ENCODE data around the gene CCDC89.

CCDC89 gene

DNA sequence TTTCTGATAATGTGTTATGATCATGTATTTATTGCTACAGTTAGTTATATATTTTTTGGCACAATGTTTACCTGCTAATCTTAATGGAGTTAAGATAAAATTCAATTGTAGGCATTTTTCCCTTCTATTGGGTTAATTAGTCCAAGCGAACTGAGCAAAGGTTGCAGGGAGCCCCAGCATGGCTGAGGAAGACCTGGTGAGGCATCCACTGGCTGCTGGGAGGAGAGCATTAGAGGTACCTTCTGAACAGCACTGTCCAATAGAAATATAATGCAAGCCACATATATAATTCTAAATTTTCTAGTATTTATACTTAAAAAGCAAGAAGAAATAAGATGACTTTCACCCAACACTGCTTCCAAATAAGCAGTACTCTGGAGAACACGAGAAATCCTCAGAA, 38.9 kb downstream of the CCDC89 start:
- no peak for DNase-seq (ENCODE audit: low spot score)
- TF ChIP-seq, protein P1, sequence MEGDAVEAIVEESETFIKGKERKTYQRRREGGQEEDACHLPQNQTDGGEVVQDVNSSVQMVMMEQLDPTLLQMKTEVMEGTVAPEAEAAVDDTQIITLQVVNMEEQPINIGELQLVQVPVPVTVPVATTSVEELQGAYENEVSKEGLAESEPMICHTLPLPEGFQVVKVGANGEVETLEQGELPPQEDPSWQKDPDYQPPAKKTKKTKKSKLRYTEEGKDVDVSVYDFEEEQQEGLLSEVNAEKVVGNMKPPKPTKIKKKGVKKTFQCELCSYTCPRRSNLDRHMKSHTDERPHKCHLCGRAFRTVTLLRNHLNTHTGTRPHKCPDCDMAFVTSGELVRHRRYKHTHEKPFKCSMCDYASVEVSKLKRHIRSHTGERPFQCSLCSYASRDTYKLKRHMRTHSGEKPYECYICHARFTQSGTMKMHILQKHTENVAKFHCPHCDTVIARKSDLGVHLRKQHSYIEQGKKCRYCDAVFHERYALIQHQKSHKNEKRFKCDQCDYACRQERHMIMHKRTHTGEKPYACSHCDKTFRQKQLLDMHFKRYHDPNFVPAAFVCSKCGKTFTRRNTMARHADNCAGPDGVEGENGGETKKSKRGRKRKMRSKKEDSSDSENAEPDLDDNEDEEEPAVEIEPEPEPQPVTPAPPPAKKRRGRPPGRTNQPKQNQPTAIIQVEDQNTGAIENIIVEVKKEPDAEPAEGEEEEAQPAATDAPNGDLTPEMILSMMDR (IDR thresholded peaks at IDR 0.05; ENCODE audit: extremely low read depth, missing control alignments): no peak

DNA sequence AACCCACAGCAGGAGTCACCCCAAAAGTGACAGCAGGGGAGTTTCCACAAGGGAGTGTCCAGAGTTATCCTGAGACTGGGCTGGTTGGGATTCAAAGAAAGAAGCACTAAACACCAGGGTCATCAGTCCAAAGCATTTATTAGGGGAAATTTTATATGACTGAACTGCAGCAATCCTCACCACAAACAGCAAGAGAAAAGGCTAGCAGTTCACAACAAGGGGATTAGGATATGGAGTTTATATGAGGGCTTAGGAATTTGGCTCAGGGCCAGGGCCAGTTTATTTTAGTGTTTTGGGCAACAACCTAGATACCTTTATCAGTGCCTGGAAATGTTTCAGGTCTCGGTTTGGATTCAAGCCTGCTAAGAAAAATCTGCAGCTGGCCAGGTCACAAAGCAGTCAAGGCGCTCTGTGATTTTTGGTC, 42.8 kb downstream of the CCDC89 start:
- no peak for DNase-seq (ENCODE audit: low spot score)
- TF ChIP-seq, protein P1 (IDR thresholded peaks at IDR 0.05; ENCODE audit: extremely low read depth, missing control alignments): no peak

- TF ChIP-seq, protein P1 (IDR thresholded peaks at IDR 0.05; ENCODE audit: extremely low read depth, missing control alignments): no peak
- DNase-seq (ENCODE audit: low spot score): no peak
Measured at GRCh38 chr11:85634747-85635146, 51.2 kb downstream of the CCDC89 start.

Measured in GM20000 (cell line).